ENCODE measurements around the gene MYO18B.
"Not testable (repeated sequence)": the region's sequence is repeated elsewhere in the genome, so short reads cannot be mapped to it uniquely, and the experiment has no call there.

Gene MYO18B

GRCh38 chr22:25979968-25980367 lies 238.0 kb downstream of the MYO18B start:
- no peak for DNase-seq

GRCh38 chr22:25984911-25985310 lies 242.9 kb downstream of the MYO18B start:
- DNase-seq = not testable (repeated sequence)

GRCh38 chr22:25987948-25988347 lies 246.0 kb downstream of the MYO18B start:
- no peak for DNase-seq

- DNase-seq = no peak
These were observed 249.0 kb downstream of the MYO18B start for GRCh38 chr22:25990940-25991339.

- DNase-seq = no peak
These were observed 250.3 kb downstream of the MYO18B start for GRCh38 chr22:25992331-25992730.

GRCh38 chr22:25996669-25997068 lies 254.7 kb downstream of the MYO18B start:
- no peak for DNase-seq

GRCh38 chr22:25997886-25998775 lies 256.1 kb downstream of the MYO18B start:
- no peak for DNase-seq

GRCh38 chr22:26002456-26002855 lies 260.5 kb downstream of the MYO18B start:
- no peak for DNase-seq

GRCh38 chr22:26004477-26004876 lies 262.5 kb downstream of the MYO18B start:
- DNase-seq = no peak

- no peak for DNase-seq
These were observed 266.6 kb downstream of the MYO18B start for GRCh38 chr22:26008587-26008986.

- DNase-seq = no peak
These were observed 274.9 kb downstream of the MYO18B start for GRCh38 chr22:26016916-26017315.

GRCh38 chr22:26017932-26018331 lies 275.9 kb downstream of the MYO18B start:
- DNase-seq = no peak

GRCh38 chr22:26019596-26019995 lies 277.6 kb downstream of the MYO18B start:
- no peak for DNase-seq

GRCh38 chr22:26021516-26021915 lies 279.5 kb downstream of the MYO18B start:
- DNase-seq = no peak

GRCh38 chr22:26023104-26023775 lies 281.3 kb downstream of the MYO18B start:
- no peak for DNase-seq

GRCh38 chr22:26025626-26026025 lies 283.6 kb downstream of the MYO18B start:
- DNase-seq = peak in 1 of 51 donors; percentile 2

GRCh38 chr22:26027341-26027740 lies 285.4 kb downstream of the MYO18B start:
- no peak for DNase-seq

- no peak for DNase-seq
These were observed 289.7 kb downstream of the MYO18B start for GRCh38 chr22:26031641-26032040.

- no peak for DNase-seq
These were observed 291.1 kb downstream of the MYO18B start for GRCh38 chr22:26033071-26033470.

GRCh38 chr22:26033586-26033985 lies 291.6 kb downstream of the MYO18B start:
- DNase-seq = no peak

GRCh38 chr22:26035523-26035922 lies 293.5 kb downstream of the MYO18B start:
- DNase-seq = no peak

GRCh38 chr22:26038365-26038764 lies 296.4 kb downstream of the MYO18B start:
- DNase-seq = no peak

- no peak for DNase-seq
These were observed 299.9 kb downstream of the MYO18B start for GRCh38 chr22:26041931-26042330.
